Liver (tissue), 9 donors: Measurements from ENCODE around the gene PNKP. TPM values are rescaled to one million over a fixed set of nuclear protein-coding genes. Genes with fewer than 3 reads are reported as not detected.

ENCODE experiments used
- DNase-seq: peaks from one replicate; pipeline ENCODE4 v3.0.0-alpha.2; 2017; ENCODE audit warnings: low spot score
- H3K27ac ChIP-seq, 2 donors: one replicate each; pipeline ENCODE4 v1.7.0; 2013; ENCODE audit warnings: inconsistent platforms in 2 of 2, low read length in 2 of 2, control low read depth in 1 of 2, low read depth in 1 of 2, mild to moderate bottlenecking in 1 of 2
- H3K27me3 ChIP-seq, 4 donors: one replicate each; pipeline versions ENCODE4 v1.6.1 to v1.7.0; 2013; ENCODE audit warnings: low read length in 3 of 4, inconsistent platforms in 1 of 4, mild to moderate bottlenecking in 1 of 4, moderate library complexity in 1 of 4; ENCODE audit not compliant: control insufficient read depth in 4 of 4, insufficient read depth in 4 of 4
- H3K36me3 ChIP-seq, 4 donors: one replicate each; pipeline versions ENCODE4 v1.6.1 to v1.7.0; 2013; ENCODE audit warnings: low read length in 3 of 4, mild to moderate bottlenecking in 3 of 4, low read depth in 1 of 4, moderate library complexity in 1 of 4; ENCODE audit not compliant: control insufficient read depth in 4 of 4, insufficient read depth in 3 of 4
- H3K4me1 ChIP-seq, 4 donors: one replicate each; pipeline versions ENCODE4 v1.6.1 to v1.7.0; 2013; ENCODE audit warnings: low read length in 3 of 4, mild to moderate bottlenecking in 3 of 4, moderate library complexity in 1 of 4; ENCODE audit not compliant: control insufficient read depth in 4 of 4, insufficient read depth in 4 of 4
- H3K4me3 ChIP-seq, 3 donors: one replicate each; pipeline versions ENCODE4 v1.6.1 to v1.7.0; 2013; ENCODE audit warnings: low read length in 3 of 3, control low read depth in 1 of 3, low read depth in 1 of 3, mild to moderate bottlenecking in 1 of 3
- H3K9ac ChIP-seq, 2 donors: one replicate each; pipeline ENCODE4 v1.7.0; 2013; ENCODE audit warnings: low read length in 2 of 2, mild to moderate bottlenecking in 2 of 2, moderate library complexity in 2 of 2, control low read depth in 1 of 2, low read depth in 1 of 2
- H3K9me3 ChIP-seq, 4 donors: one replicate each; pipeline versions ENCODE4 v1.6.1 to v1.7.0; 2013; ENCODE audit warnings: low read length in 3 of 4; ENCODE audit not compliant: control insufficient read depth in 4 of 4
- EGR1 ChIP-seq, 2 donors: IDR thresholded peaks; 2 replicates each; pipeline ENCODE4 v1.6.1; 2016 to 2018; ENCODE audit warnings: antibody characterized with exemption in 2 of 2, low read depth in 2 of 2
- FOXA1 ChIP-seq: IDR thresholded peaks from 2 replicates; pipeline ENCODE4 v1.6.1; 2016; ENCODE audit warnings: antibody characterized with exemption
- GABPA ChIP-seq, 2 donors: IDR thresholded peaks in 1 of 2; conservative IDR thresholded peaks in 1 of 2; 2 replicates each; pipeline ENCODE4 v1.6.1; 2016; ENCODE audit warnings: antibody characterized with exemption in 2 of 2, mild to moderate bottlenecking in 1 of 2, moderate library complexity in 1 of 2
- HNF4A ChIP-seq, 2 donors: conservative IDR thresholded peaks; 2 replicates each; pipeline ENCODE4 v1.6.1; 2016; ENCODE audit warnings: antibody characterized with exemption in 2 of 2, mild to moderate bottlenecking in 2 of 2
- HNF4G ChIP-seq: IDR thresholded peaks from 2 replicates; pipeline ENCODE4 v1.6.1; 2016; ENCODE audit warnings: antibody characterized with exemption
- JUND ChIP-seq, 2 donors: IDR thresholded peaks; 2 replicates each; pipeline ENCODE4 v1.6.1; 2016; ENCODE audit warnings: antibody characterized with exemption in 2 of 2
- NR2F2 ChIP-seq: IDR thresholded peaks from 2 replicates; pipeline ENCODE4 v1.6.1; 2016; ENCODE audit warnings: antibody characterized with exemption
- RAD21 ChIP-seq, 2 donors: IDR thresholded peaks; 2 replicates each; pipeline ENCODE4 v1.6.1; 2016; ENCODE audit warnings: antibody characterized with exemption in 2 of 2, mild to moderate bottlenecking in 2 of 2
- RXRA ChIP-seq, 2 donors: IDR thresholded peaks; 2 replicates each; pipeline ENCODE4 v1.6.1; 2017 to 2018; ENCODE audit warnings: antibody characterized with exemption in 2 of 2, mild to moderate bottlenecking in 1 of 2
- SP1 ChIP-seq: IDR thresholded peaks from 2 replicates; pipeline ENCODE4 v1.6.1; 2018; ENCODE audit warnings: antibody characterized with exemption, mild to moderate bottlenecking
- TAF1 ChIP-seq: conservative IDR thresholded peaks from 2 replicates; pipeline ENCODE4 v1.6.1; 2016; ENCODE audit warnings: antibody characterized with exemption, mild to moderate bottlenecking
- YY1 ChIP-seq: IDR thresholded peaks from 2 replicates; pipeline ENCODE4 v1.6.1; 2016; ENCODE audit warnings: antibody characterized with exemption, mild to moderate bottlenecking
- WGBS: extraction: QIAGEN DNeasy Blood & Tissue Kit; methylation state at CpG from one replicate; pipeline ENCODE4 v1.1.7; 2013; 5-methylcytosine and 5-hydroxymethylcytosine counted together
- polyA plus RNA-seq, 2 donors: library from polyadenylated mRNA; stranded (reverse) in 1 of 2; unstranded in 1 of 2; fragments of 200-250 nt in 1 of 2; fragments of >200 nt in 1 of 2; fragmentation: Nextera tagmentation in 1 of 2; extraction: Ambion mirVana in 1 of 2; gene quantifications; one replicate each; pipeline versions ENCODE4 v1.2.1 to v1.2.3, GENCODE V29; 2013 to 2015
- total RNA-seq, 2 donors: library from RNA; depleted of rRNA; stranded (reverse); fragments of >200 nt; gene quantifications; one replicate each; pipeline ENCODE4 v1.2.3, GENCODE V29; 2014
- TF ChIP-seq, protein P1 (sequence below): fragments of 150-350 bp; IDR thresholded peaks from 2 replicates; pipeline ENCODE4 v1.5.1; 2017; ENCODE audit warnings: improper control_type of control experiment, low read depth, low read length; ENCODE audit not compliant: missing input control
- TF ChIP-seq, protein P2 (sequence below): IDR thresholded peaks from 2 replicates; pipeline ENCODE4 v1.6.1; 2016; ENCODE audit warnings: antibody characterized with exemption
- TF ChIP-seq, protein P3 (sequence below): IDR thresholded peaks from 2 replicates; pipeline ENCODE4 v1.6.1; 2016; ENCODE audit warnings: antibody characterized with exemption, mild to moderate bottlenecking
- TF ChIP-seq, protein P4 (sequence below): IDR thresholded peaks from 2 replicates; pipeline ENCODE4 v1.6.1; 2016; ENCODE audit warnings: antibody characterized with exemption
- donor health status: healthy.
- donor health status: healthy.
- donor health status: healthy.
- donor health status: healthy.
- donor health status: healthy.

Gene PNKP
- total and polyA plus RNA-seq, 4 donors, result 17.3 to 30.9 (median 19.8) TPM

DNA sequence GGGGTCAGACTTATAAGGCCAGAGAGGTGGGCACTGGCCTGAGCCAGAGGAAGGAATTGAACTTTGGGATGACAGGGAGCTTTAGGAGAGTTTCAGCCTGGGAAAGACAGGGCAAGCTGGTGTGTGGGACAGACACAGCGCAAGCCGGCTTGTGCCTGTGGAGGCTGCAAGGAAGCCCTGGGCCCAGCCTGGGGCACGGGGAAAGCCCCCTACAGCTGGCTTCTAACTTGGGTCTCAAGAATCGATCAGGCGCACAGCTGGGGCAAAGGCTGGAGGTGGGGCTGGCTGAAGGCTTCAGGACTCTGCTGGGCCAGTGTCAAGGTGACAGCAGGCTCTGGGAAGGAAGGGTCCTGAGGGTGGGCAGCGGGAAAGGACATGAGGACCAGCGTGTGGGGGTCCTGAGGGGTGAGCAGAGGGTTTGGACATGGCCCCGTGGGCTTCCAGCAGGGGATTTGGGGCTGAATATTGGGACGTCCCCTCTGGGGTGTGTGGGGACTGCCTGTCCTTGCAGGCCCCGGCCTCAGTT, 13.5 kb downstream of the PNKP start:
- TF ChIP-seq RXRA (IDR thresholded peaks at IDR 0.05), result no peak
- Histone ChIP-seq H3K4me3 (no peak overlapping the region), H3K27ac (no peak overlapping the region), H3K9me3 (no peaks in the 10 kb centered on the region), H3K27me3 (no peaks in the 10 kb centered on the region), H3K36me3 (peaks cover 0 to 24% (median 3%) of the 10 kb centered on the region in 4 donors), H3K4me1 (peaks cover 3 to 19% (median 13%) of the 10 kb centered on the region in 4 donors), H3K9ac (no peak overlapping the region)
- WGBS, result 93% methylated on average over 10 of the region's 10 CpGs
- no peak for DNase-seq

DNA sequence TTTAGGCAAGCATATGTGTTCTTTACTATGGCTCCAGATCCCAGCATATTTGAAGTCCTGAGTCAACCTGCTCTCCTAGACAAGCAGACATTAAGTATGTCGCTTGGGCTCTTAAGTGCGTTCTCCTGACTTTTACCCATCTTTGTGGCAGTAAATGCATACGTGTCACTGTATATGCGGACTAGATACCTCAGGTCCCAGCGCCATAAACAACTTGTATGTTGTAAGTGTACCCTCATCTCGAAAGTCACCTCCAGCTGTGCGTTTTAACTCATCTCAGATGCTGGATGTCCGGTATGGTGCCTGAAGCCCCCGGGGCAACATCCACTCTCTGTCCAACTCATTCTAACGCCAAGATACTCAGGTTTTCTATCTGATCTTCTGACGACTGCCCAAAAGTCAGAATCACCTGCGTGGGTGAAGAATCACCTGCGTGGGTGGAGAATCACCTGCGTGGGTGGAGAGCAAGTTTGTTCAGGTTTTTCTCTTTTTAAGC, 14.7 kb downstream of the PNKP start:
- WGBS, result 72% methylated on average over 14 of the region's 14 CpGs
- Histone ChIP-seq H3K27me3 (no peaks in the 10 kb centered on the region), H3K27ac (no peak overlapping the region), H3K9me3 (no peaks in the 10 kb centered on the region), H3K36me3 (peaks cover 0 to 14% (median 1%) of the 10 kb centered on the region in 4 donors), H3K4me3 (no peak overlapping the region), H3K9ac (no peak overlapping the region), H3K4me1 (peaks cover 3 to 19% (median 13%) of the 10 kb centered on the region in 4 donors)
- DNase-seq, result no peak
- TF ChIP-seq NR2F2 (no peak), GABPA (IDR thresholded peaks at IDR 0.05 in 1 of 2, conservative IDR thresholded peaks at IDR 0.05 in 1 of 2) (no peak), HNF4A (conservative IDR thresholded peaks at IDR 0.05) (no peak), RXRA (IDR thresholded peaks at IDR 0.05) (no peak), RAD21 (IDR thresholded peaks at IDR 0.05) (no peak), SP1 (no peak), HNF4G (no peak), EGR1 (IDR thresholded peaks at IDR 0.05; ENCODE audit: low read depth in 2 of 2) (no peak), FOXA1 (no peak), TAF1 (no peak), JUND (IDR thresholded peaks at IDR 0.05) (no peak), YY1 (no peak)
- TF ChIP-seq, protein P1, sequence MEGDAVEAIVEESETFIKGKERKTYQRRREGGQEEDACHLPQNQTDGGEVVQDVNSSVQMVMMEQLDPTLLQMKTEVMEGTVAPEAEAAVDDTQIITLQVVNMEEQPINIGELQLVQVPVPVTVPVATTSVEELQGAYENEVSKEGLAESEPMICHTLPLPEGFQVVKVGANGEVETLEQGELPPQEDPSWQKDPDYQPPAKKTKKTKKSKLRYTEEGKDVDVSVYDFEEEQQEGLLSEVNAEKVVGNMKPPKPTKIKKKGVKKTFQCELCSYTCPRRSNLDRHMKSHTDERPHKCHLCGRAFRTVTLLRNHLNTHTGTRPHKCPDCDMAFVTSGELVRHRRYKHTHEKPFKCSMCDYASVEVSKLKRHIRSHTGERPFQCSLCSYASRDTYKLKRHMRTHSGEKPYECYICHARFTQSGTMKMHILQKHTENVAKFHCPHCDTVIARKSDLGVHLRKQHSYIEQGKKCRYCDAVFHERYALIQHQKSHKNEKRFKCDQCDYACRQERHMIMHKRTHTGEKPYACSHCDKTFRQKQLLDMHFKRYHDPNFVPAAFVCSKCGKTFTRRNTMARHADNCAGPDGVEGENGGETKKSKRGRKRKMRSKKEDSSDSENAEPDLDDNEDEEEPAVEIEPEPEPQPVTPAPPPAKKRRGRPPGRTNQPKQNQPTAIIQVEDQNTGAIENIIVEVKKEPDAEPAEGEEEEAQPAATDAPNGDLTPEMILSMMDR, result no peak
- TF ChIP-seq, protein P2, sequence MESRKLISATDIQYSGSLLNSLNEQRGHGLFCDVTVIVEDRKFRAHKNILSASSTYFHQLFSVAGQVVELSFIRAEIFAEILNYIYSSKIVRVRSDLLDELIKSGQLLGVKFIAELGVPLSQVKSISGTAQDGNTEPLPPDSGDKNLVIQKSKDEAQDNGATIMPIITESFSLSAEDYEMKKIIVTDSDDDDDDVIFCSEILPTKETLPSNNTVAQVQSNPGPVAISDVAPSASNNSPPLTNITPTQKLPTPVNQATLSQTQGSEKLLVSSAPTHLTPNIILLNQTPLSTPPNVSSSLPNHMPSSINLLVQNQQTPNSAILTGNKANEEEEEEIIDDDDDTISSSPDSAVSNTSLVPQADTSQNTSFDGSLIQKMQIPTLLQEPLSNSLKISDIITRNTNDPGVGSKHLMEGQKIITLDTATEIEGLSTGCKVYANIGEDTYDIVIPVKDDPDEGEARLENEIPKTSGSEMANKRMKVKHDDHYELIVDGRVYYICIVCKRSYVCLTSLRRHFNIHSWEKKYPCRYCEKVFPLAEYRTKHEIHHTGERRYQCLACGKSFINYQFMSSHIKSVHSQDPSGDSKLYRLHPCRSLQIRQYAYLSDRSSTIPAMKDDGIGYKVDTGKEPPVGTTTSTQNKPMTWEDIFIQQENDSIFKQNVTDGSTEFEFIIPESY, result no peak
- TF ChIP-seq, protein P3, sequence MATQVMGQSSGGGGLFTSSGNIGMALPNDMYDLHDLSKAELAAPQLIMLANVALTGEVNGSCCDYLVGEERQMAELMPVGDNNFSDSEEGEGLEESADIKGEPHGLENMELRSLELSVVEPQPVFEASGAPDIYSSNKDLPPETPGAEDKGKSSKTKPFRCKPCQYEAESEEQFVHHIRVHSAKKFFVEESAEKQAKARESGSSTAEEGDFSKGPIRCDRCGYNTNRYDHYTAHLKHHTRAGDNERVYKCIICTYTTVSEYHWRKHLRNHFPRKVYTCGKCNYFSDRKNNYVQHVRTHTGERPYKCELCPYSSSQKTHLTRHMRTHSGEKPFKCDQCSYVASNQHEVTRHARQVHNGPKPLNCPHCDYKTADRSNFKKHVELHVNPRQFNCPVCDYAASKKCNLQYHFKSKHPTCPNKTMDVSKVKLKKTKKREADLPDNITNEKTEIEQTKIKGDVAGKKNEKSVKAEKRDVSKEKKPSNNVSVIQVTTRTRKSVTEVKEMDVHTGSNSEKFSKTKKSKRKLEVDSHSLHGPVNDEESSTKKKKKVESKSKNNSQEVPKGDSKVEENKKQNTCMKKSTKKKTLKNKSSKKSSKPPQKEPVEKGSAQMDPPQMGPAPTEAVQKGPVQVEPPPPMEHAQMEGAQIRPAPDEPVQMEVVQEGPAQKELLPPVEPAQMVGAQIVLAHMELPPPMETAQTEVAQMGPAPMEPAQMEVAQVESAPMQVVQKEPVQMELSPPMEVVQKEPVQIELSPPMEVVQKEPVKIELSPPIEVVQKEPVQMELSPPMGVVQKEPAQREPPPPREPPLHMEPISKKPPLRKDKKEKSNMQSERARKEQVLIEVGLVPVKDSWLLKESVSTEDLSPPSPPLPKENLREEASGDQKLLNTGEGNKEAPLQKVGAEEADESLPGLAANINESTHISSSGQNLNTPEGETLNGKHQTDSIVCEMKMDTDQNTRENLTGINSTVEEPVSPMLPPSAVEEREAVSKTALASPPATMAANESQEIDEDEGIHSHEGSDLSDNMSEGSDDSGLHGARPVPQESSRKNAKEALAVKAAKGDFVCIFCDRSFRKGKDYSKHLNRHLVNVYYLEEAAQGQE, result no peak
- TF ChIP-seq, protein P4, sequence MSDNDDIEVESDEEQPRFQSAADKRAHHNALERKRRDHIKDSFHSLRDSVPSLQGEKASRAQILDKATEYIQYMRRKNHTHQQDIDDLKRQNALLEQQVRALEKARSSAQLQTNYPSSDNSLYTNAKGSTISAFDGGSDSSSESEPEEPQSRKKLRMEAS, result no peak
